IMR-90 (cell line): ENCODE measurements around the gene SNX32. TPM values are rescaled to one million over a fixed set of nuclear protein-coding genes. Genes with fewer than 3 reads are reported as not detected.
A peak's percentile ranks its signal among the peaks of the same experiment; 100 is the strongest.

ENCODE experiments used
- ATAC-seq: fragments of 200-7000 bp; cut with Tn5 transposase; 2 replicates; pipeline ENCODE4 v1.9.1; 2020; ENCODE audit warnings: low read depth, mild to moderate bottlenecking, moderate library complexity
- BruUV-seq: library from RNA; stranded (reverse); fragments of 400-500 nt; replicated peaks from 2 replicates; lab custom pipeline; 2021; lab: Mats Ljungman, UMichigan
- CTCF ChIA-PET: fragments of 300-600 bp; formaldehyde crosslinking; extraction: SDS; loops from one replicate; lab custom pipeline; 2021; ENCODE audit warnings: antibody characterized with exemption; lab: Yijun Ruan, JAX
- POLR2A ChIA-PET: fragments of 300-600 bp; sonication (Branson Sonifier 250); formaldehyde crosslinking; loops from one replicate; lab custom pipeline; 2022; ENCODE audit warnings: antibody characterized with exemption; ENCODE audit not compliant: unreplicated experiment; lab: Charles Lee
- DNase-seq: peaks from one replicate; pipeline ENCODE4 v3.0.0; 2013
- H2AFZ ChIP-seq: replicated peaks from 2 replicates; pipeline ENCODE3; 2013; ENCODE audit warnings: low read length, mild to moderate bottlenecking; ENCODE audit not compliant: poor library complexity
- H2AK5ac ChIP-seq: 2 replicates; pipeline ENCODE4 v1.6.1; 2013; ENCODE audit warnings: low read depth, low read length, inconsistent platforms
- H2AK9ac ChIP-seq: replicated peaks from 2 replicates; pipeline ENCODE3; 2013; ENCODE audit warnings: mild to moderate bottlenecking, low read depth, low read length, moderate library complexity; ENCODE audit not compliant: poor library complexity
- H2BK120ac ChIP-seq: 2 replicates; pipeline ENCODE4 v1.6.1; 2013; ENCODE audit warnings: low read depth, low read length, inconsistent platforms
- H2BK15ac ChIP-seq: 3 replicates; pipeline ENCODE4 v1.6.1; 2013; ENCODE audit warnings: low read depth, low read length, inconsistent platforms
- H2BK20ac ChIP-seq: 2 replicates; pipeline ENCODE4 v1.6.1; 2013; ENCODE audit warnings: low read depth, mild to moderate bottlenecking, inconsistent platforms, low read length, moderate library complexity
- H2BK5ac ChIP-seq: 2 replicates; pipeline ENCODE4 v1.6.1; 2013; ENCODE audit warnings: mild to moderate bottlenecking, low read depth, low read length, inconsistent platforms; ENCODE audit not compliant: poor library complexity, severe bottlenecking
- H3K14ac ChIP-seq: replicated peaks from 2 replicates; pipeline ENCODE4 v1.6.1; 2013; ENCODE audit warnings: low read depth, low read length, inconsistent platforms
- H3K18ac ChIP-seq: 2 replicates; pipeline ENCODE4 v1.6.1; 2013; ENCODE audit warnings: low read depth, low read length, control low read depth
- H3K23ac ChIP-seq: 2 replicates; pipeline ENCODE4 v1.6.1; 2013; ENCODE audit warnings: low read depth, low read length, inconsistent platforms
- H3K27ac ChIP-seq: 2 replicates; pipeline ENCODE4 v1.5.1; 2013; ENCODE audit warnings: mild to moderate bottlenecking, control low read depth, low read length; ENCODE audit not compliant: insufficient read depth
- H3K27me3 ChIP-seq: 2 replicates; pipeline ENCODE4 v1.6.1; 2013; ENCODE audit warnings: low read length; ENCODE audit not compliant: control insufficient read depth, insufficient read depth
- H3K36me3 ChIP-seq: 2 replicates; pipeline ENCODE4 v1.6.1; 2013; ENCODE audit warnings: low read length, mixed read lengths; ENCODE audit not compliant: control insufficient read depth, insufficient read depth
- H3K4ac ChIP-seq: 2 replicates; pipeline ENCODE4 v1.6.1; 2013; ENCODE audit warnings: low read depth, low read length, inconsistent platforms
- H3K4me1 ChIP-seq: 2 replicates; pipeline ENCODE4 v1.6.1; 2013; ENCODE audit warnings: low read length, mixed read lengths; ENCODE audit not compliant: control insufficient read depth, insufficient read depth
- H3K4me2 ChIP-seq: 2 replicates; pipeline ENCODE4 v1.6.1; 2013; ENCODE audit warnings: low read depth, mild to moderate bottlenecking, control low read depth, low read length, moderate library complexity
- H3K4me3 ChIP-seq: 2 replicates; pipeline ENCODE4 v1.5.1; 2013; ENCODE audit warnings: low read depth, mild to moderate bottlenecking, control low read depth, low read length, moderate library complexity; ENCODE audit not compliant: insufficient read depth
- H3K56ac ChIP-seq: 2 replicates; pipeline ENCODE4 v1.6.1; 2013; ENCODE audit warnings: low read length, inconsistent platforms; ENCODE audit not compliant: insufficient read depth; ENCODE audit errors: extremely low read depth
- H3K79me1 ChIP-seq, 2 experiments: 2 replicates each; pipeline ENCODE4 v1.6.1; 2013; ENCODE audit warnings: low read length in 2 of 2, inconsistent platforms in 1 of 2, low read depth in 1 of 2
- H3K9ac ChIP-seq: 2 replicates; pipeline ENCODE4 v1.6.1; 2013; ENCODE audit warnings: low read depth, low read length, control low read depth
- H3K9me1 ChIP-seq: 2 replicates; pipeline ENCODE4 v1.6.1; 2013; ENCODE audit warnings: low read length, inconsistent platforms; ENCODE audit not compliant: insufficient read depth
- H3K9me3 ChIP-seq: 2 replicates; pipeline ENCODE4 v1.6.1; 2013; ENCODE audit warnings: low read length; ENCODE audit not compliant: control insufficient read depth, insufficient read depth
- H4K20me1 ChIP-seq: 2 replicates; pipeline ENCODE4 v1.6.1; 2013; ENCODE audit warnings: low read length, inconsistent platforms; ENCODE audit not compliant: insufficient read depth
- H4K5ac ChIP-seq: 2 replicates; pipeline ENCODE4 v1.6.1; 2013; ENCODE audit warnings: mild to moderate bottlenecking, low read depth, low read length, control low read depth
- H4K8ac ChIP-seq, 2 experiments: 2 replicates each; pipeline ENCODE4 v1.6.1; 2013; ENCODE audit warnings: low read depth in 2 of 2, low read length in 2 of 2, control low read depth in 1 of 2, inconsistent platforms in 1 of 2
- H4K91ac ChIP-seq: 2 replicates; pipeline ENCODE4 v1.6.1; 2013; ENCODE audit warnings: low read depth, low read length, inconsistent platforms; ENCODE audit not compliant: insufficient read depth
- FOS ChIP-seq: fragments of 150-350 bp; IDR thresholded peaks from 2 replicates; pipeline ENCODE4 v1.6.1; 2016; ENCODE audit warnings: low read depth, low read length
- POLR2A ChIP-seq: IDR thresholded peaks from 2 replicates; pipeline ENCODE4 v1.6.1; 2012; ENCODE audit warnings: mild to moderate bottlenecking, low read depth, low read length
- RFX5 ChIP-seq: IDR thresholded peaks from 2 replicates; pipeline ENCODE4 v1.8.0; 2012; ENCODE audit warnings: low read depth, mild to moderate bottlenecking, low read length, moderate library complexity
- WGBS, 2 experiments: methylation state at CpG; one replicate each; pipeline versions ENCODE4 v1.1.5 to v1.1.7; 2013; ENCODE audit warnings: missing lambda C conversion rate in 2 of 2; ENCODE audit not compliant: insufficient read length in 1 of 2; ENCODE audit errors: extremely low coverage in 2 of 2; 5-methylcytosine and 5-hydroxymethylcytosine counted together
- dilution Hi-C: fragments of 300-500 bp; cut with HindIII; formaldehyde crosslinking; loops from one replicate; pipeline ENCODE4 v1.14.3; 2018; ENCODE audit warnings: low sequenced_read_pairs; ENCODE audit not compliant: unreplicated experiment
- in situ Hi-C: fragments of 300-500 bp; cut with MboI; formaldehyde crosslinking; loops from 3 replicates; pipeline ENCODE4 v1.14.3; 2019; ENCODE audit warnings: low sequenced_read_pairs, inconsistent platforms, mixed read lengths
- intact Hi-C: fragments of 100-400 bp; cut with micrococcal nuclease; formaldehyde crosslinking; loops from 2 replicates; pipeline ENCODE4 v1.10.0; 2022
- polyA plus RNA-seq, 3 experiments: library from polyadenylated mRNA; depleted of rRNA; stranded (reverse); fragments of >200 nt; gene quantifications; 2 replicates each; pipeline ENCODE4 v1.2.3, GENCODE V29; 2012; ENCODE audit warnings: low replicate concordance in 1 of 3
- total RNA-seq: library from RNA; depleted of rRNA; stranded (reverse); fragments of >200 nt; gene quantifications from 2 replicates; pipeline ENCODE4 v1.2.3, GENCODE V29; 2012

The SNX32 gene
- total and polyA plus RNA-seq, 2 of the 4 experiments (the other 2 are of a cell fraction), result 0.36 to 0.79 TPM

DNA sequence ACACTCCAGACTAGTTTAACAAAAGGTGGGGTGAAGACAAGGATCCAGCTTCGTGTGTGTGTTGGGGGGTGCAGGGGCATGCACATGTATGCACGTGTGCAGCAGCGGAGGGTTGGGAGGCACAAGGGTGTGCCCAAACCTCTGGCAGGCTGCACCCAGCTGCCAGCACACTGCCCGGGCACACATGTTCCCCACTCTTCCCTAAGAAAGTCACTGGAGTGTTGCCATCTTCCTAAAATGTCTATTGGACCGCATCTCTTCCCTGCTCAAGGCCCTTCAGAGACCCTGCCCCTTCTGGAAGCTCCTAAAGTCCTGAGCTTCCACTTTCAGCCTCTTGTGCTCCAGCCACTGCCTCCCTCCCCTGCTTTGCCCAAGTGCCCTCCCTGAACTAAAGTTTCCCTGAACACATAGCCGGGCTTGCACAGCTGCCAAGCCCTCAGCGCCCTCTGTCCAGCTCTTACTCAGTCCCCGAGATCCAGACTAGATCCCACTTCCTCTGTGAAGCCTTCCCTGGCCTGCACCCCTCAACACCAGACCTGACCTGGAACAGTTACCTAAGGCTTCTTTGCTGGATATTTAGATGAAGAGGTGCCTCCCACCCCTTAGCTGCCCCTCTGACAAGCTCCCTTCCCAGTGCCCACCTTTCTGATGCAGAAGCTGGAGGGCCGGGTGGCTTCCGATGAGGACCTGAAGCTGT is 18.2 kb downstream of the SNX32 start:
- no peak overlapping the region for H3K18ac ChIP-seq
- peak overlapping the region; percentile 28 for H2AFZ ChIP-seq
- H4K5ac ChIP-seq, result no peak overlapping the region
- CTCF ChIA-PET, result interaction anchor here (0.7 to 1.1 kb wide), 2 partner anchors 15 to 34 kb away, joined by 3 read pairs; no protein-coding TSS in a partner anchor
- H2AK9ac ChIP-seq, result peak overlapping the region; percentile 7
- H3K9ac ChIP-seq, result no peak overlapping the region
- no peak overlapping the region for H2BK15ac ChIP-seq
- peaks cover 59% of the 10 kb centered on the region for H3K36me3 ChIP-seq
- H3K4me2 ChIP-seq, result no peak overlapping the region
- H3K79me1 ChIP-seq, result peaks cover 20 to 55% of the 10 kb centered on the region in 2 experiments
- H3K14ac ChIP-seq, result no peak overlapping the region
- BruUV-seq, result no TSS peak
- H3K4me1 ChIP-seq, result peaks cover 4% of the 10 kb centered on the region
- 0 out of 2 replicates have a peak, but pooled peaks have one; percentile 5 for TF ChIP-seq POLR2A
- no peak for TF ChIP-seq RFX5
- TF ChIP-seq FOS, result no peak
- H3K4me3 ChIP-seq, result no peak overlapping the region
- in situ Hi-C loops, result no loop called here
- no peak overlapping the region for H2BK120ac ChIP-seq
- H3K56ac ChIP-seq, result no peak overlapping the region
- no peak for DNase-seq
- dilution Hi-C loops, result no loop called here
- intact Hi-C loops, result no loop called here
- H3K27ac ChIP-seq, result no peak overlapping the region
- ATAC-seq, result peak; percentile 1; the same call in 1 of the 2 replicates
- no peak overlapping the region for H4K91ac ChIP-seq
- 89% methylated on average over 3 of the region's 10 CpGs; no CpG with 5 or more reads in 1 of the 2 experiments for WGBS, 2 experiments
- H3K9me3 ChIP-seq, result no peaks in the 10 kb centered on the region
- H4K20me1 ChIP-seq, result peaks cover 70% of the 10 kb centered on the region
- no peak overlapping the region for H2BK5ac ChIP-seq
- H3K4ac ChIP-seq, result no peak overlapping the region
- H3K9me1 ChIP-seq, result peaks cover 29% of the 10 kb centered on the region
- H2BK20ac ChIP-seq, result no peak overlapping the region
- H3K23ac ChIP-seq, result no peak overlapping the region
- H2AK5ac ChIP-seq, result no peak overlapping the region
- H3K27me3 ChIP-seq, result no peaks in the 10 kb centered on the region
- no peak overlapping the region for H4K8ac ChIP-seq
- POLR2A ChIA-PET, result interaction anchor here (0.5 to 1.0 kb wide), 2 partner anchors 139 to 327 kb away, joined by 3 to 4 read pairs; partner anchors contain the start of gene SCYL1
